Keratinocyte (primary cell): ENCODE results near the gene IDI1.

Experiments
- CTCF ChIP-seq, 3 experiments: IDR thresholded peaks in 1 of 3; conservative IDR thresholded peaks in 1 of 3; optimal IDR thresholded peaks in 1 of 3; 2 replicates in 2 of 3; 3 replicates in 1 of 3; pipeline versions ENCODE3 to v1.5.1; 2011; ENCODE audit warnings: low read length in 3 of 3, mild to moderate bottlenecking in 3 of 3, moderate library complexity in 2 of 3, control low read depth in 1 of 3, inconsistent platforms in 1 of 3; ENCODE audit not compliant: insufficient read depth in 2 of 3; ENCODE audit errors: extremely low read depth in 1 of 3
- EZH2 ChIP-seq: IDR thresholded peaks from one replicate; pipeline ENCODE4 v1.6.1; 2012; ENCODE audit warnings: inconsistent platforms, mild to moderate bottlenecking, low read length, moderate library complexity

- no peak for TF ChIP-seq CTCF (optimal IDR thresholded peaks at IDR 0.05 in 1 of 3, IDR thresholded peaks at IDR 0.05 in 1 of 3, conservative IDR thresholded peaks at IDR 0.05 in 1 of 3; ENCODE audit: extremely low read depth in 1 of 3, insufficient read depth in 2 of 3, low read length in 3 of 3)
- no peak for TF ChIP-seq EZH2
Observed at GRCh38 chr10:1020958-1021357, 28.0 kb downstream of the IDI1 start.
